Fibroblast of mammary gland (primary cell): ENCODE data around the gene ZFC3H1.

ENCODE experiments used
- DNase-seq: peaks from one replicate; pipeline ENCODE4 v3.0.0-alpha.2; 2010; ENCODE audit warnings: low read depth
- H3K4me3 ChIP-seq: 2 replicates; pipeline ENCODE4 v1.5.1; 2011; ENCODE audit warnings: low read depth, mild to moderate bottlenecking, low read length, moderate library complexity; ENCODE audit not compliant: control insufficient read depth
- TF ChIP-seq, protein P1 (sequence below): conservative IDR thresholded peaks from 2 replicates; pipeline ENCODE4 v1.5.1; 2011; ENCODE audit warnings: low read depth, low read length, inconsistent platforms; ENCODE audit not compliant: control insufficient read depth, insufficient read depth

Gene ZFC3H1

DNA sequence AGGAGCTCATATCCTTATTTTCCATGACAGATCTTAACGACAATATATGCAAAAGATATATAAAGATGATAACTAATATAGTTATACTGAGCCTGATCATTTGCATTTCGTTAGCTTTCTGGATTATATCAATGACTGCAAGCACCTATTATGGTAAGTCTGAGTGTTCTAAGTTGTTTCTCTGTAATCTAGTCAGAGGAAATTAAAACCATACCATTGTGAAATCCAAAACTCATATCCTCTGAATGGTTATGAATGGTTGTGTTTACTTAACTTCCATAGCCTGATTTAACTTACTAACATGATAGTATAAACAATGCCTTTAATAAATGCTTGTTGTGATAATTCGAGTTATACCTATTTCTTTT lies 23.0 kb upstream of the ZFC3H1 start:
- peak; percentile 60 for DNase-seq
- peak overlapping the region; percentile 67 for H3K4me3 ChIP-seq
- TF ChIP-seq, protein P1, sequence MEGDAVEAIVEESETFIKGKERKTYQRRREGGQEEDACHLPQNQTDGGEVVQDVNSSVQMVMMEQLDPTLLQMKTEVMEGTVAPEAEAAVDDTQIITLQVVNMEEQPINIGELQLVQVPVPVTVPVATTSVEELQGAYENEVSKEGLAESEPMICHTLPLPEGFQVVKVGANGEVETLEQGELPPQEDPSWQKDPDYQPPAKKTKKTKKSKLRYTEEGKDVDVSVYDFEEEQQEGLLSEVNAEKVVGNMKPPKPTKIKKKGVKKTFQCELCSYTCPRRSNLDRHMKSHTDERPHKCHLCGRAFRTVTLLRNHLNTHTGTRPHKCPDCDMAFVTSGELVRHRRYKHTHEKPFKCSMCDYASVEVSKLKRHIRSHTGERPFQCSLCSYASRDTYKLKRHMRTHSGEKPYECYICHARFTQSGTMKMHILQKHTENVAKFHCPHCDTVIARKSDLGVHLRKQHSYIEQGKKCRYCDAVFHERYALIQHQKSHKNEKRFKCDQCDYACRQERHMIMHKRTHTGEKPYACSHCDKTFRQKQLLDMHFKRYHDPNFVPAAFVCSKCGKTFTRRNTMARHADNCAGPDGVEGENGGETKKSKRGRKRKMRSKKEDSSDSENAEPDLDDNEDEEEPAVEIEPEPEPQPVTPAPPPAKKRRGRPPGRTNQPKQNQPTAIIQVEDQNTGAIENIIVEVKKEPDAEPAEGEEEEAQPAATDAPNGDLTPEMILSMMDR: no peak

DNA sequence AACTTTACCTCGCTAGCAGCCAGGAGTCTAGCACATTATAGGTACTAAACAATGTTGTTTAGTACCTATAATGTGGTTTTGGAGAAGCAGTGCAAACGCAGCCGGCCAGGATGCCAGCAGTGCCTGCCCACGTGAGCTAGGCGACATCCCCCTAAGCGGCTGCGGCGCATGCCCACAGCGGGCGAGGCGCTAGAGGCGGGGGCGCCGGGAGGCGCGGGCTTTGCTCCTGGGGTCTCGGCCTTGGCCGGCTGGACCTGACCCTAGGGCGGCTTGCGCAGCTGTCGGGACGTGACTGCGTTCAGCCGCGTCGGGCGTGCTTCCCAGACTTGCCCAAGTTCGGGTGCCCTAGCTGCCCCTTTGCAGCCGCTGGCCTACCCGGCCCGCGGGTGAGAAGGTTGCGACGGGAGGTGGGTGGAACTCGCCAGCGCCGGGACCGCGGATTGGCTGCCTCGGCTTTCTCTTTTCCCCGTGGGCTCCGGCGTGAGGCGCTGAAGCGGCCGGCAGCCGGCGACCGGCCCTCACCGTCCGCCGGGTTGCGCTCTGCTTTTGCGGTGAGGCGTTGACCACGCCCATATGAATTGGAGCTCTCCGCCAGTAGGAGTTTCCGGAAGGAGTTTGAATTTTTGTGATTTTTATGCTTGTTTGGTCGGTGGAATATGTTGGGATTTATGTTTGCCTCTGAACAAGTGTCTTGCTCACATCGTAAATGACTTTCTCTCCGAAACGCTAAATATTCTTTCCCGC lies 22.4 kb upstream of the ZFC3H1 start, which contains the start of gene TMEM19:
TMEM19 (plus strand) TSS at position 169 of the 744 bp plus-strand sequence. CDS start 599 bp downstream, outside the sequence.
- peak; percentile 86 for DNase-seq
- H3K4me3 ChIP-seq: peak within 1 kb of the TSS; percentile 67
- TF ChIP-seq, protein P1: peak; percentile 3

DNA sequence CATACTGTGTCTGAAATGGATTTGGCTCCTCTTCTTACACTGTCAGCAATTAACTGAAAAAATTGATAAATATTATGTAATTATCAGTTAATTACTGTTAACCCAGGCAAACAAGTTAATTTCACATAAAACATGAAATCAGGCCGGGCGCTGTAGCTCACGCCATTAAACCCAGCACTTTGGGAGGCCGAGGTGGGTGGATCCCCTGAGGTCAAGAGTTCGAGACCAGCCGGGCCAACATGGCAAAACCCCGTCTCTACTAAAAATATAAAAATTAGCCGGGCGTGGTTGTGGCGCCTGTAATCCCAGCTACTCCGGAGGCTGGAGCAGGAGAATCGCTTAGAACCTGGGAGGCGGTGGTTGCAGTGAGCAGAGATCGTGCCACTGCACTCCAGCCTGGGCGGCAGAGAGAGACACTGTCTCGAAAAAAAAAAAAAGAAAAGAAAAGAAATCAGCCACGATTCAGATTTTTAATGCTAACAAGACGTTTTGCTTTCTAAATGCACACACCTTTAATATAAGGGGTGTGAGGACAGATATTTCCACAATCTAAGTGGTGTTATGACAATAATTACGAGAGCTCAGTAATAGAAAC lies 21.8 kb upstream of the ZFC3H1 start:
- H3K4me3 ChIP-seq: peak overlapping the region; percentile 67
- DNase-seq: no peak
- TF ChIP-seq, protein P1: no peak

DNA sequence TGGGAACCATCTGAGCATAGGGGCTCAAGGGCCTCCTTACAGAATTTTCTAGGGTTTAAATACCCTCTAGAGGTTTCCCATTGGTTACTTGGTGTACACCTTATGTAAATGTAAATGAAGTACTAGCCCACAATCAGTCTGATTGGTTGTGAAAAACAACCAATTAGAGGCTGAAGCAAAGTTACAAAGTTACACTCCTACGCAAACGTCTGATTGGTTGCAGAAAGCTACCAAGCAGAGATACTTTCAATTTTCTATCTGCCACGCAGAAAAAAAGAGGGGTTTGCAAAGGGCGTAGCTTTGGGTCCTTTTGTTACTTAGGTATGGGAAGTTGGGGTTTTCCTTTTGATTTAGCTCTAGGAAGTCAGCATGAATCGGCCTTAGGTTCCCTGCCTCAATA lies 20.4 kb upstream of the ZFC3H1 start:
- DNase-seq: peak; percentile 63
- peak overlapping the region; percentile 29 for H3K4me3 ChIP-seq
- TF ChIP-seq, protein P1: no peak

DNA sequence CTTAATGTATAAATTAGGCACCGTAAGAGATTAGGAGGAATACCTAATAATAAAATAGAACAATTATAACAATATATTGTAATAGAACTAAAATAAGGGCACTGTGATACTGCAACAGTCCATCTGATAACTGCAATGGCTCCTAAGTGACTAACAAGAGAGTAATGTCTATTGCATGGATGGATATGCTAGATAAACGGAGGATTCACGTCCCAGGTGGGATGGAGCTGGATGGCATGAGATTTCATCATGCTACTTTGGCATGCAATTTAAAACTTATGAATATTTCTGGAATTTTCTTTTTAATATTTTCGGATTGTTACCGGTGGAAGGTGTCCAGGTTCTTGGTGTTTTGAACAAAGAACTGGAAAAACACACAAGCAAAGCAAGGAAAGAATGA lies 20.0 kb upstream of the ZFC3H1 start:
- no peak for DNase-seq
- TF ChIP-seq, protein P1: no peak
- H3K4me3 ChIP-seq: no peak overlapping the region

DNA sequence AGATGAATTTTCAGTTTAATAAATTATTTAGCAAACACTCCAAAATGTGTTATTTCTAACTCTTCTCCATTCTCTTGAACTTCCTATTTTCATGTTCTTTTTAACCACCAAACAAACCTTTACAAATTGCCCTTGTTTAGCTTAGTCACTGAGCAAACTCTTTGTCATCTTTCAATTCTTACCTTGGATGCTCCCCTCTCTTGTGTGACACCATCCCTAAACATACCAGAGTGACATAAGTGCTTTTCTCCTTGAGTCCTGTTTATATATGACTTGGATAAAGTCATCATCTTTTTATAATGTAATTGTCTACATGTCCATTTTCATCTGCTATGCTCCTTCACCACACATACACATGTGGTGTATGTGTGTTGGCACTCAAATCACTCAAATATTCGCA lies 18.8 kb upstream of the ZFC3H1 start:
- no peak for DNase-seq
- H3K4me3 ChIP-seq: no peak overlapping the region
- TF ChIP-seq, protein P1: no peak

DNA sequence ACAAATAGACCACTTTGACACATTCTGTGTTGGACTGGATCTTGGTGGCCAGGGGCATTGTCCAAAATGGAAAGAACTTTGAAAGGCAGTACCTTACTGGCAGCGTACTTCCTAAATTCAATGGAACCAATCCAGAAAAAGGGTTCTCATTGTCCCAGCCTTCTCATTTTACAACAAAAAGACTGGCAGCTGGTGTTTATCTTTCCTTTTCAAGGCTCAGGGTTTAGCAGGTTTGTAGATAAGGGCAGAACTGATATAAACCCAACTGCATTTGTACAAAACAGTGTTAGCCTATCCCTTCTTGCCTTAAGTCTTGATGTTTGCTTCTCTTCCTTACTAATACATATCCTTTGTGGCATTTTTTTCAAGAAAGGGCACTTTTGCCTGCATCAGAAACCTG lies 8.2 kb upstream of the ZFC3H1 start:
- no peak overlapping the region for H3K4me3 ChIP-seq
- no peak for DNase-seq
- TF ChIP-seq, protein P1: no peak
